GM19025 (cell line): ENCODE results near the gene RHPN2.
"Not testable (repeated sequence)": the region's sequence is repeated elsewhere in the genome, so short reads cannot be mapped to it uniquely, and the experiment has no call there.

Experiments used
- ATAC-seq: cut with Tn5 transposase; IDR thresholded peaks from one replicate; pipeline ENCODE4 v1.9.1; 2021; ENCODE audit warnings: mild to moderate bottlenecking, low read depth, moderate library complexity; ENCODE audit not compliant: unreplicated experiment

Gene RHPN2

GRCh38 chr19:33035461-33035860 is 29.2 kb downstream of the RHPN2 start:
- no peak for ATAC-seq

DNA sequence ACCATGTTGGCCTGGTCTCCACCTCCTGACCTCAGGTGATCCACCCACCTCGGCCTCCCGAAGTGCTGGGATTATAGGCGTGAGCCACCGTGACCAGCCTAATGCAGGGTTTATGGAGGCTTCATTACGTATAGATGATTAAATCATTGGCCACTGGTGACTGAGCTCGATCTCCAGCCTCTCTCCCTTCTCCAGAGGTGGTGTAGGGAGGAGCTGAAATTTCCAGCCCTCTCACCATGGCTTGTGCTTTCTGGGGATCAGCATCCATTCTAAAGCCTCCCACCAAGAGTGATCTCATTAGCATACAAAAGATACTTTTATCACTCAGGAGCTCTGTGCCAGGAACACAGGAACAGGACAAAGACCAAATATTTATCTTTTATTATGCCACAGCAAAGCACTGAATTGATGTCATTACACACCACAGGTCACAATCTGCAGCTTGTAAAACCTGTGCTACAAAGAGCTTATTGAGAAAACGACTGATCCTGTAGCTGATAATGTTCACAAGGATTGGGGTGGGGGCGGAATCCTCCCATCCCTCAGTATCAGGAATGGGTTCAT is 32.4 kb downstream of the RHPN2 start:
- ATAC-seq, result no peak

- ATAC-seq, result no peak
Measured at GRCh38 chr19:33029746-33030303, 34.9 kb downstream of the RHPN2 start.

DNA sequence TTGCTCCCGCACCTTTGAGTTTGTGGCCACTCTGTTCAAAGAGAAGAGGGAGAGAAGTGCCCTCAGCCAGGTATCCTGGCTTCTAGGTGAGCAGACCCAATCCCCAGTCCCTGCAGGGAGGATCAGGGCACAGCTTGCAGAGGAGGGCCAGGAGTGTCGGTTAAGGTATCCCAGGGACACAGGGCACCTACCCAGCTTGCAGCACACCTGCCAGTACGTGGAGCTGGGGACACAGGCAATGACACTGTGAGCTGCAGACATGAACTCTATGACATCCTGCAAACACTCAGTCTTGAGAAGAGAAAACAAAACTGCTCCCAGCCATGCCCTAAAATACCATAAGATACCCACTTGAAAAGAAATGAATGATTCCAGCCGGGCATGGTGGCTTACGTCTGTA is 38.1 kb downstream of the RHPN2 start:
- ATAC-seq, result not testable (repeated sequence)

GRCh38 chr19:33025468-33026238 is 39.0 kb downstream of the RHPN2 start:
- ATAC-seq, result not testable (repeated sequence)

DNA sequence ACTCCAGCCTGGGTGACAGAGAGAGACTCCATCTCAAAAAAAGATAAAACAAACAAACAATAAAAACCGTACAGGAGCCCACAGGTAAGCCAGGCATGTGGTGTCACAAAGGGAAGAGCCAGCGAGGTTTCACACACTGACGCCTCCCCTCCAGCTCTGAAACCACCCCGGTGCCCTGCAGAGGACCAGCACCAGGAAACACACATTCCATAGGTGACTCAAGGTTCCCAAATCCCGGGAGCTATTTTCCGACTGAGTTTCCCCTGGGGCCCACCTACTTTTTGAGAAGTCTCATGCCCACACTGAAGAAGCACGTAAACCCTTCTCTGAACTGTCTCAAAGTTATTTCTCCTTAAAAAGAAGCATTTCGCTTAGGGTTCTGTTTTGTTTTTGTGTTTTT is 40.3 kb downstream of the RHPN2 start:
- ATAC-seq, result no peak

GRCh38 chr19:33022472-33023116 is 42.1 kb downstream of the RHPN2 start:
- ATAC-seq, result no peak

DNA sequence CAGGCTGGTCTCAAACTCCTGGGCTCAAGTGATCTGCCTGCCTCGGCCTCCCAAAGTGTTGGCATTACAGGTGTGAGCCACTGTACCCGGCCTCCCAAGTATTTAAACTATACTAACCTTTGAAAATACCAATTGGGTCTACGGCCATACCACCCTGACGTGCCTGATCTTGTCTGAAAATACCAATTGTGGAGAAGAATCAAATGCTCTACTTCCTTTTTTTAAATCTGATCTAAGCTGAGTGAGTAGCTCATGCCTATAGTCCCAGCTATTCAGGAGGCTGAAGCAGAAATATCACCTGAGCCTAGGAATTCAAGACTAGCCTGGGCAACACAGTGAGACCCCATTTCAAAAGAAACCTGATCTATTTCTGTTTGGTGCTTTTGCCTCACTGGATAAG is 53.8 kb downstream of the RHPN2 start:
- not testable (repeated sequence) for ATAC-seq

DNA sequence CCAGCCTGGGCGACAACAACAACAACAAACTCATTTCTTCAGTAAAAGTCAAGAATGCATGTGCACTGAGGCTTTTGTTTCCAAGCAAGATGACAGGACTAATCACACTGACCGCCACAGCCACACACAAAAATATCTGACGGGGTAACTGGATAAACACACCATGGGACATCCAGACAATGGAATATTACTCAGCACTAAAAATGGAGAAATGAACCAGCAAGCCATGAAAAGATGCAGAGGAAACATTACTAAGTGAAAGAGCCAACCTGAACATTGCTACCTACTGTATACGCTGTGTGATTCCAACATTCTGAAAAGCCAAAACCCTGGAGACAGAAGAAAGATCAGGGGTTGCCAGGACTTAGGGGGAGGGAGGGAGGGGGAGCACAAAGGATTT is 56.0 kb downstream of the RHPN2 start:
- no peak for ATAC-seq

DNA sequence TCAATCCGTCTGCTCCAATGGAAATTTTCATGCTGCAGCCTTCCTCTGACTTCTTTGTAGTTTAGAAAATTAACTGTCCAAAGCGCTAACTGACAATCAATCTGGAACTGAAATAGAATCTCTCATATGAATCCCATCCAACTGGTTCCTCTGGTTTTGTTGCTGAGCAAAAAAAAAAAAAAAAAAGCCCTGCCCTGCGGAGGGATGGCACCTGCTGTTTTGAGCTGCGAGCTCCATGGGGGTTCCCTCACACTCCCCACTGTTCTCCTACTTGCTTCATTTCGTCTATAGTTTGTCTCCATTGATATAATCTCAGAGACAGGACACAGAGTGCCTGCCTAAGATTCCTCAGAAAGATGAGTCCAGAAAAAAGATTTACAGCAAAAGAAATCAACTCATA is 59.2 kb downstream of the RHPN2 start:
- ATAC-seq, result no peak

DNA sequence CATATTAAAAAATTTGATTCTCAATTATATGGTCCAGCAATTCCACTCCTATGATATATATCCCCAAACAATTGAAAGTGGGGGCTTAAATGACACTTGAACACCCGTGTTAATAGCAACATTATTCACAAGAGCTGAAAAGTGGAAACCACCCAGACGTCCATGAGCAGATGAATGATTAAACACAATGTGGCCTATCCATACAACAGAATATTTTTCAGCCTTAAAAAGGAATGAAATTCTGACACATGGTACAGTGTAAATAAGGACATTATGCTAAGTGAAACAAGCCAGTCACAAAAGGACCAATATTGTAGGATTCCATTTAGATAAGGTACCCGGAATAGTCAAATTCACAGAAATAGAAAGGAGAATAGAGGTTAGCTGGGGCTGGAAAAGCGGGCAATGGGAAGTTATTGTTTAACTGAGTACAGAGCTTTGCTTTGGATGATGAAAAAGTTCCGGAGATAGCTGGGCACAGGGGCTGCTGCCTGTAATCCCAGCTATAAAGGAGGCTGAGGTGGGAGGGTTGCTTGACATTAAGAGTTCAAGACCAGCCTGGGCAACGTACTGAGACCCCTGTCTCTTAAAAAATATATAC is 61.2 kb downstream of the RHPN2 start:
- ATAC-seq, result not testable (repeated sequence)

- ATAC-seq, result not testable (repeated sequence)
Measured at GRCh38 chr19:33002126-33002865, 62.4 kb downstream of the RHPN2 start.

- ATAC-seq, result no peak
Measured at GRCh38 chr19:33000910-33001309, 63.8 kb downstream of the RHPN2 start.

GRCh38 chr19:33000510-33000909 is 64.2 kb downstream of the RHPN2 start:
- ATAC-seq, result no peak

DNA sequence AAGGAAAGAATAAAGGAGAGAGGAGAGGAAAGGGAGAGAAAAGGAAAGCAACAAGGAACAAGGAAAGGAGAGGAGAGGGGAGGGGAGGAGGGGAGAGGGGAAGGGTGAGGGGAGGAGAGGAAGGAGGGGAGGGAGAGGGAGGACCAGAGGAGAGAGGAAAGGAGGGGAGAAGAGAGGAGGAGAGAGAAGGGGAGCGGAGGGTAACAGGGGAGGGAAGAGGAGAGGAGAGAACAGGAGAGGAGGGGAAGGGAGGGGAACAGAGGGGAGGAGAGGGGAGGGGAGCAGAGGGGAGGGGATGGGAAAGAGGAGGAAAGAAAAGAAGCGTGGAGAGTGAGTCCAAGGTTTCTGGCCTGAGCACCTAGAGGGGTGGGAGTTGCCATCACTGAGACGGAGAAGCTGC is 66.0 kb downstream of the RHPN2 start:
- no peak for ATAC-seq

DNA sequence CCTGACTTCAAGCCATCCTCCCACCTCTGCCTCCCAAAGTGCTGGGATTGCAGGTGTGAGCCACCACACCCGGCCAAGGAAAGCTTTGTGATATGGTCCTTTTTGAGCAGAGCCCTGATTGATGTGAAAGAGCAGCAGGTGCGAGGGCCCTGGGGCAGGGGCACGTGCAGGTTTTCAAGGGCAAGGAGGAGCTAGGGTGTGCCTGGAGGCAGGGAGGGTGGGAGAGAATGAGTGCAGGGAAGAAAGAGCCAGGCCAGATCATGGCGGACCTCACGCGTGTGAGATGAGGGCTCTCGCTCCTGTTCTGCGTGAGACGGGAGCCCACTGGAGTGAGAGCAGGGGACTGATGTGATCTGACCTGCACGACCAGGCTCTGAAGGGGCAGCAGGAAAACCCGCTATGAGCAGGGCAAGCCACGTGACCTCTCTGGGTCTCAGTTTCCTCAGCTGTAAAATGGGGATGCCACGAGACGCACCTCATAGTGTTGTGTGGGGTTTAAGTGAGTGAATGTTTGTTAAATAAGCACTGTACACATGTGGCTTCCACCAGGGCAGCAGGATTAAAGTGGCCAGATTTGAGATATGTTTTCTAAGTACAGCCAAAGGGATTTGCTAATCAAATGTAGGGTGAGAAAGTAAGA is 66.9 kb downstream of the RHPN2 start:
- ATAC-seq, result no peak

DNA sequence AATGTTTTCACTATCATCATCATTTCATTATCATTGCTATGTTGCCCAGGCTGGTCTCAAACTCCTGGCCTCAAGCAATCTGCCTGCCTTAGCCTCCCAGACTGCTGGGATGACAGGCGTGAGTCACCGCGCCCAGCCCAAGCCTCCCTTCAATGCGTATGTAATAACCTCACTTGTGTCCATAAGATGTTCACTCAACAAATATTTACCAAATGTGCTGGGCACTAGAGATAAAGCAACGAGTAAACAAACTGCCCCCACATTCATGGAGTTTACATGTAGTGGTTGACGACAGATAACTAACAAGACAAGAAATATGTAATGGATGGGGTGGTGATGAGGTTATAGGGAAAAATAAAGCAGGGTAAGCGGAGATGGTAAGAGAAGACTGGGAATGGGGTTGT is 67.6 kb downstream of the RHPN2 start:
- not testable (repeated sequence) for ATAC-seq

DNA sequence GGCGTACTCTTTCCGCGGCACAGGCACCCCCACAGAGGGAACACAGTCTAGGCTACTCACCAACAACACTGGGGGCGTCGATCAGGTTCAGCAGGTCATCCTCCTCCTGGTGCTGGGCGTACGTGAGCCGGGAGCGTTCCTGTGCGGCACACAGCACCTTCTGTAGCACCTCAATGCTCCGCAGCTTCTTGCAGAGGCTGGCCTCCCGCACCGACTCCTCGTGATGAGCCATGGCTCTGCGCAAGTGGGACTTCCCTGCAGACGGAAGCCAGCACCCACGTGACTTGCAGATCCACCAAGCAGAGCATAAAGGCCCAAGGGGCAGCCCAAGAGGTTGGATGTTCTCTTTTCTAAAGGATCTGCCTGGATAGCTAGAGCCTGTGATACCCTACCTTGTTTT is 68.7 kb downstream of the RHPN2 start:
- ATAC-seq, result not testable (repeated sequence)

DNA sequence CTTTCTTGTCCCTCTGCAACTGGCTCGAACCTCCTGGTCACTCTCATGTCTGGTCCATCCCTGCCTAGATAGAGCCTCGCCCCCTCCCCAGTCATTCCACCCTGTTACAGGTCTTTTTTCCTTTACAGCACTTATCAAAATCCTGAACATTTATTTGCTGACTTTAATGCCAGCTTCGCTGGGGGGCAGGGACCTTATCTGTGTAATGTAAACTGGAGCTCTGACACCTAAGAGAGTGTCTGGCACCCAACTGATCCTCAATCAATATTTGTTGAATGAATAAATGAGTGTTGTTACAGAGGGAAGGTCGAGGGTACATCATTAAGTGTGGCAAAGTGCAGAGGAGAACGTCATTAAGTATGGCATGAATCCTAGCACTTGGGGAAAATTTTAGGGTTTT is 76.0 kb downstream of the RHPN2 start:
- ATAC-seq, result no peak

DNA sequence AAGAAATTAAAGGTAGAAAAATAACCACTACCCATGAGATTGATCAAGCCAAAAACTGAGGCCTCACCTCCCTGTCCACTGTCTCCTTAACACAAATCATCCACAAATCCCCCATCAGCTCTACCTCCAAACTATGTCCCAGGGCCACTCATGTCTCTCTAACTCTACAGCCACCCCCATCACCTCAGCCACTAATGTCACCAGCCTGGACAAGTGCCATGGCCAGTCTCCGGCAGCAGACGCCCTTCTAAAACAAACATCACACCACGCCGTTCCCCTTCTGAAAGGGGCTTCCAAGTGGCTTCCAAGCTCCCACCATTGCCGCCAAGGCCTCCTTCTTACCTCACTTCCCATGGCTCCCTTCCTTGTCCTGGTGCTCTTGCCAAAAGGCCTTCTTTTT is 76.4 kb downstream of the RHPN2 start:
- not testable (repeated sequence) for ATAC-seq
